Adrenal gland (tissue), 12 donors: ENCODE results near the gene GANC. TPM values are rescaled to one million over a fixed set of nuclear protein-coding genes. Genes with fewer than 3 reads are reported as not detected.

Experiments
- DNase-seq, 7 donors: peaks; one replicate each; pipeline ENCODE4 v3.0.0-alpha.2; 2019 to 2020
- H3K27ac ChIP-seq, 5 donors: fragments of 200-600 bp; sonication (generic) in 4 of 5; 1 replicate in 3 of 5; 2 replicates in 2 of 5; pipeline versions ENCODE4 v1.5.1 to v1.8.0; 2016 to 2020; ENCODE audit warnings: mild to moderate bottlenecking in 1 of 5
- H3K27me3 ChIP-seq: fragments of 200-600 bp; 2 replicates; pipeline ENCODE4 v1.8.0; 2021
- H3K36me3 ChIP-seq, 2 donors: fragments of 200-600 bp; replicated peaks in 1 of 2; 1 replicate in 1 of 2; 2 replicates in 1 of 2; pipeline versions ENCODE4 v1.5.1 to v1.8.0; 2018 to 2022
- H3K4me1 ChIP-seq, 2 donors: fragments of 200-600 bp; replicated peaks in 1 of 2; 1 replicate in 1 of 2; 2 replicates in 1 of 2; pipeline versions ENCODE4 v1.5.1 to v1.8.0; 2018 to 2021
- H3K4me3 ChIP-seq, 4 donors: fragments of 200-600 bp; sonication (generic) in 3 of 4; one replicate each; pipeline ENCODE4 v1.5.1; 2016 to 2018
- H3K9me3 ChIP-seq, 3 donors: fragments of 200-600 bp; sonication (generic) in 1 of 3; replicated peaks in 1 of 3; 1 replicate in 2 of 3; 2 replicates in 1 of 3; pipeline versions ENCODE4 v1.5.1 to v1.8.0; 2016 to 2021
- POLR2A ChIP-seq, 2 donors: fragments of 450-650 bp; IDR thresholded peaks; one replicate each; pipeline ENCODE4 v1.6.1; 2017; ENCODE audit warnings: antibody characterized with exemption in 2 of 2, mild to moderate bottlenecking in 2 of 2, moderate library complexity in 1 of 2
- WGBS, 4 donors: extraction: QIAGEN DNeasy Blood & Tissue Kit in 2 of 4; methylation state at CpG; one replicate each; pipeline versions ENCODE4 v1.1.5 to v1.1.7; 2013 to 2017; 5-methylcytosine and 5-hydroxymethylcytosine counted together
- intact Hi-C, 2 donors: fragments of 100-400 bp; cut with DNase I; formaldehyde crosslinking; loops; one replicate each; pipeline versions ENCODE4 v1.14.1 to v1.15.0; 2022 to 2023
- polyA plus RNA-seq, 3 donors: library from polyadenylated mRNA; stranded (reverse); fragments of 200-250 nt in 2 of 3; fragments of 350-450 nt in 1 of 3; fragmentation: Illumina TruSeq in 1 of 3; extraction: RNeasy Lipid Tissue Mini Kit (QIAGEN cat#74804) in 1 of 3; gene quantifications; one replicate each; pipeline ENCODE4 v1.2.3, GENCODE V29; 2013 to 2014
- total RNA-seq, 9 donors: library from RNA; depleted of rRNA in 4 of 9; stranded (reverse); fragments of >200 nt in 4 of 9; fragments of 120-200 nt in 1 of 9; fragmentation: NEBNext Ultra II Directional in 1 of 9; extraction: Animal tissue kit (Norgen Biotek cat#: 25700) in 1 of 9; gene quantifications; one replicate each; pipeline versions ENCODE4 v1.1.0 to v1.2.4, GENCODE V29; 2013 to 2023
- TF ChIP-seq, protein P1 (sequence below), 6 experiments: fragments of 450-650 bp in 4 of 6; fragments of 200-600 bp in 2 of 6; sonication (generic) in 1 of 6; IDR thresholded peaks; 1 replicate in 5 of 6; 2 replicates in 1 of 6; pipeline versions ENCODE4 v1.5.1 to v1.8.0; 2016 to 2021; ENCODE audit warnings: antibody characterized with exemption in 6 of 6, mild to moderate bottlenecking in 2 of 6, moderate library complexity in 1 of 6
- donor health status: healthy with polysubstance abuse.
- donor health status: Bipolar disorder and iron deficiency.
- donor health status: DM: yes; HTN: yes; CAD: no.
- donor health status: DM: no; HTN: no; CAD: no.
- donor health status: DM: no; HTN: no; CAD: no.
- donor health status: DM: yes; HTN: yes; CAD: no.

GANC gene
- total and polyA plus RNA-seq, 12 donors, result 8.5 to 37.2 (median 18.5) TPM

DNA sequence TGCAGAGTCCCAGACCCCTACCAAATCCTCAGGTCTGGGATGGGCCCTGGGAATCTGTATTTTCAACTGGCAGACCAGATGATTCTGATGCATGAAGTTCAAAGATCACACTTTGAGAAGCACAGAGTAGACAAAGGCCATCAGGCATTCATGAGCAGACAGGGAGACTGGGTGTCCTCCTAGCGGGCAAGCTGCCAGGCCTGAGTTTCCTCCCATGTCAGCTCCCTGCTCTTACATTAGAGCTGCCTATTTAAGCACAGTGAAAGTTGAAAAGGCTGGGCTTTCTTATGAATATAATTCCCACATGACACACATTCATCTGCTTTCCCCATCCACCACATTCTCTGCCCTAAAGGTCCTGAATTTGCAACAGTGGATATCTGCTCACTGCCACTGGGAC, 100.3 kb downstream of the GANC start:
- DNase-seq, result peak in 6 of 7 donors; percentile 20 to 56 (median 42)
- no peak for TF ChIP-seq POLR2A (IDR thresholded peaks at IDR 0.05)
- TF ChIP-seq, protein P1, sequence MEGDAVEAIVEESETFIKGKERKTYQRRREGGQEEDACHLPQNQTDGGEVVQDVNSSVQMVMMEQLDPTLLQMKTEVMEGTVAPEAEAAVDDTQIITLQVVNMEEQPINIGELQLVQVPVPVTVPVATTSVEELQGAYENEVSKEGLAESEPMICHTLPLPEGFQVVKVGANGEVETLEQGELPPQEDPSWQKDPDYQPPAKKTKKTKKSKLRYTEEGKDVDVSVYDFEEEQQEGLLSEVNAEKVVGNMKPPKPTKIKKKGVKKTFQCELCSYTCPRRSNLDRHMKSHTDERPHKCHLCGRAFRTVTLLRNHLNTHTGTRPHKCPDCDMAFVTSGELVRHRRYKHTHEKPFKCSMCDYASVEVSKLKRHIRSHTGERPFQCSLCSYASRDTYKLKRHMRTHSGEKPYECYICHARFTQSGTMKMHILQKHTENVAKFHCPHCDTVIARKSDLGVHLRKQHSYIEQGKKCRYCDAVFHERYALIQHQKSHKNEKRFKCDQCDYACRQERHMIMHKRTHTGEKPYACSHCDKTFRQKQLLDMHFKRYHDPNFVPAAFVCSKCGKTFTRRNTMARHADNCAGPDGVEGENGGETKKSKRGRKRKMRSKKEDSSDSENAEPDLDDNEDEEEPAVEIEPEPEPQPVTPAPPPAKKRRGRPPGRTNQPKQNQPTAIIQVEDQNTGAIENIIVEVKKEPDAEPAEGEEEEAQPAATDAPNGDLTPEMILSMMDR (IDR thresholded peaks at IDR 0.05), result no peak
- intact Hi-C loops, result no loop called here
- no peaks in the 10 kb centered on the region for H3K9me3 ChIP-seq
- H3K4me1 ChIP-seq, result no peaks in the 10 kb centered on the region
- no peak overlapping the region for H3K4me3 ChIP-seq
- no peaks in the 10 kb centered on the region for H3K36me3 ChIP-seq
- 71 to 91% (median 81%) methylated on average over 1 of the region's 1 CpG for WGBS, 4 donors
- H3K27me3 ChIP-seq, result no peaks in the 10 kb centered on the region
- H3K27ac ChIP-seq, result no peak overlapping the region

DNA sequence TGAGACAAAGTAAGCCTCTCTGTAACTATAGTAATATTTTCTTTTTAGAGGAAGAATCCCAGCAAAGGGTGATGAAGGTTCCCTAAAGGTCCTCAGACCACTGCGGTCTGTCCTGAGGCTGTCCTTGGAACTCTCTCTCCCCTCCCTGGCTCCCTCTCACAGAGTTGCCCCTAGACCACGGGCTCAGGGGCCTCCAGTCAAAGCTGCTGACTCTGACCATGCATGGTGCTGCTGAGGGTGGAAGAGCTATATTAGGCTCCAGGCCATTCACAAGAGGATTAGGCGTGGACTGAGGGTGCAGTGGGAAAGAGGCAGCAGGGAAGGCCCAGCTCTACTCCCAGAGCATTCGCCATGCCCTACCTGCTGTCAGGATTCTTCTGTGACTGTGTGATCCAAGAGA, 100.9 kb downstream of the GANC start:
- Histone ChIP-seq H3K27ac (no peak overlapping the region), H3K27me3 (no peaks in the 10 kb centered on the region), H3K36me3 (no peaks in the 10 kb centered on the region), H3K4me1 (no peaks in the 10 kb centered on the region), H3K4me3 (no peak overlapping the region), H3K9me3 (no peaks in the 10 kb centered on the region)
- peak in 1 of 7 donors; percentile 2 for DNase-seq
- WGBS, 4 donors, result 86 to 98% (median 96%) methylated on average over 4 of the region's 4 CpGs
- intact Hi-C loops, result no loop called here
- no peak for TF ChIP-seq POLR2A (IDR thresholded peaks at IDR 0.05)
- TF ChIP-seq, protein P1 (IDR thresholded peaks at IDR 0.05), result no peak

DNA sequence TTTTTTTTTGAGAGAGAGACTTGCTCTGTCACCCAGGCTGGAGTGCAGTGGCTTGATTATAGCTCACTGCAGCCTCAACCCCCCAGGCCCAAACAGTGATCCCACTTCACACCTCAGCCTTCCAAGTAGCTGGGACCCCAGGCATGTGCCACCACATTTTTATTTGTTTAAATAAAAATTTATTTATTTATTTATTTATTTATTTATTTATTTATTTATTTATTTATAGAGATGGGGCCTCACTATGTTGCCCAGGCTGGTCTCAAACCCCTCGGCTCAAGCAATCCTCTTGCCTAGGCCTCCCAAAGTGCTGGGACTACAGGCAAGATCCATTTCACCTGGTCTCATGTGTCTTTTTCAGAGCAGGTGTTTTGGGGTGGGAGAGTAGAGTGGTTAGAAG, 101.8 kb downstream of the GANC start:
- Histone ChIP-seq H3K9me3 (no peaks in the 10 kb centered on the region), H3K27me3 (no peaks in the 10 kb centered on the region), H3K4me1 (no peaks in the 10 kb centered on the region), H3K27ac (no peak overlapping the region), H3K4me3 (no peak overlapping the region), H3K36me3 (no peaks in the 10 kb centered on the region)
- 78 to 95% (median 87%) methylated on average over 1 of the region's 1 CpG for WGBS, 4 donors
- intact Hi-C loops, result no loop called here
- peak in 1 of 7 donors; percentile 11 for DNase-seq
- TF ChIP-seq, protein P1 (IDR thresholded peaks at IDR 0.05), result no peak

DNA sequence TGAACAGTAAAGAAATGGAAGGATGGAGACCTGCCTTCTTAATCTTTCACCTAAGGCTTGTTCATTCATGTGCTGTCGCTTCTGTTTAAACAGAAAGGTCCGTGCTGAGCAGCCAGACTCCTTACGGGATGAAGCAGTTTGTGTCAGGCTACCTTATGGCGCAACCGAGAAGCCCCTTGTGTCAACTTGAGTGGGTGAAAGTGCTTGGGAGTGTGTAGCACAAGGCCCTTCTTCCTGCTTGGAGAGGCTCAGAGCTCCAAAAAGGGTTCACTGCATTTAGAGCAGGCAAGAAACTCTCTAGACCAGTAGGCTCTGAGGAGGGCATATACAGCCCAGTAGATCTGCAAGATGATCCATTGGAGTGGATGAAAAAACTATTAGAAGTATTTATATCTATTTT, 102.3 kb downstream of the GANC start:
- 92 to 100% (median 94%) methylated on average over 5 of the region's 5 CpGs for WGBS, 4 donors
- intact Hi-C loops, result no loop called here
- H3K27me3 ChIP-seq, result no peaks in the 10 kb centered on the region
- no peak overlapping the region for H3K4me3 ChIP-seq
- no peak overlapping the region for H3K27ac ChIP-seq
- no peak for TF ChIP-seq POLR2A (IDR thresholded peaks at IDR 0.05)
- TF ChIP-seq, protein P1 (IDR thresholded peaks at IDR 0.05), result no peak
- H3K9me3 ChIP-seq, result no peaks in the 10 kb centered on the region
- H3K4me1 ChIP-seq, result no peaks in the 10 kb centered on the region
- no peaks in the 10 kb centered on the region for H3K36me3 ChIP-seq
- DNase-seq, result peak in 1 of 7 donors; percentile 15
